ENCODE results near the gene SIRT1. TPM values are rescaled to one million over a fixed set of nuclear protein-coding genes. Genes with fewer than 3 reads are reported as not detected.

Gene SIRT1
- total and polyA plus RNA-seq, 10 of the 15 experiments (the other 5 are each of a cell fraction or from before 2014, with no cell fraction given) = 3.6 to 14.2 (median 10.2) TPM

- TF ChIP-seq RB1 (IDR thresholded peaks at IDR 0.05; ENCODE audit: borderline replicate concordance) = peak; percentile 46; the same call in 1 of the 2 replicates
- TF ChIP-seq, protein P1, sequence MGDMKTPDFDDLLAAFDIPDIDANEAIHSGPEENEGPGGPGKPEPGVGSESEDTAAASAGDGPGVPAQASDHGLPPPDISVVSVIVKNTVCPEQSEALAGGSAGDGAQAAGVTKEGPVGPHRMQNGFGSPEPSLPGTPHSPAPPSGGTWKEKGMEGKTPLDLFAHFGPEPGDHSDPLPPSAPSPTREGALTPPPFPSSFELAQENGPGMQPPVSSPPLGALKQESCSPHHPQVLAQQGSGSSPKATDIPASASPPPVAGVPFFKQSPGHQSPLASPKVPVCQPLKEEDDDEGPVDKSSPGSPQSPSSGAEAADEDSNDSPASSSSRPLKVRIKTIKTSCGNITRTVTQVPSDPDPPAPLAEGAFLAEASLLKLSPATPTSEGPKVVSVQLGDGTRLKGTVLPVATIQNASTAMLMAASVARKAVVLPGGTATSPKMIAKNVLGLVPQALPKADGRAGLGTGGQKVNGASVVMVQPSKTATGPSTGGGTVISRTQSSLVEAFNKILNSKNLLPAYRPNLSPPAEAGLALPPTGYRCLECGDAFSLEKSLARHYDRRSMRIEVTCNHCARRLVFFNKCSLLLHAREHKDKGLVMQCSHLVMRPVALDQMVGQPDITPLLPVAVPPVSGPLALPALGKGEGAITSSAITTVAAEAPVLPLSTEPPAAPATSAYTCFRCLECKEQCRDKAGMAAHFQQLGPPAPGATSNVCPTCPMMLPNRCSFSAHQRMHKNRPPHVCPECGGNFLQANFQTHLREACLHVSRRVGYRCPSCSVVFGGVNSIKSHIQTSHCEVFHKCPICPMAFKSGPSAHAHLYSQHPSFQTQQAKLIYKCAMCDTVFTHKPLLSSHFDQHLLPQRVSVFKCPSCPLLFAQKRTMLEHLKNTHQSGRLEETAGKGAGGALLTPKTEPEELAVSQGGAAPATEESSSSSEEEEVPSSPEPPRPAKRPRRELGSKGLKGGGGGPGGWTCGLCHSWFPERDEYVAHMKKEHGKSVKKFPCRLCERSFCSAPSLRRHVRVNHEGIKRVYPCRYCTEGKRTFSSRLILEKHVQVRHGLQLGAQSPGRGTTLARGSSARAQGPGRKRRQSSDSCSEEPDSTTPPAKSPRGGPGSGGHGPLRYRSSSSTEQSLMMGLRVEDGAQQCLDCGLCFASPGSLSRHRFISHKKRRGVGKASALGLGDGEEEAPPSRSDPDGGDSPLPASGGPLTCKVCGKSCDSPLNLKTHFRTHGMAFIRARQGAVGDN (IDR thresholded peaks at IDR 0.05) = 0 out of 2 replicates have a peak, but pooled peaks have one; percentile 39
- peak; percentile 72 for TF ChIP-seq MEF2B (IDR thresholded peaks at IDR 0.05; ENCODE audit: partially characterized antibody, poor library complexity, severe bottlenecking)
- TF ChIP-seq NFXL1 (IDR thresholded peaks at IDR 0.05; ENCODE audit: borderline replicate concordance) = no peak
- no peak for TF ChIP-seq ZSCAN29 (IDR thresholded peaks at IDR 0.05)
- TF ChIP-seq HDAC2 (IDR thresholded peaks at IDR 0.05) = no peak
- peak; percentile 81 for TF ChIP-seq TAF1 (IDR thresholded peaks at IDR 0.05; ENCODE audit: borderline replicate concordance, low read depth, low read length)
- no peak for TF ChIP-seq BCL11A (IDR thresholded peaks at IDR 0.05; ENCODE audit: low read depth, low read length)
- no peak for TF ChIP-seq MYB (IDR thresholded peaks at IDR 0.05; ENCODE audit: borderline replicate concordance, low read depth, low read length)
- peak; percentile 66 for TF ChIP-seq RELB (IDR thresholded peaks at IDR 0.05; ENCODE audit: low read depth)
- TF ChIP-seq ZNF384 (IDR thresholded peaks at IDR 0.05; ENCODE audit: borderline replicate concordance, low read depth, low read length) = no peak
- peak; percentile 83 for TF ChIP-seq TARDBP (IDR thresholded peaks at IDR 0.05; ENCODE audit: borderline replicate concordance)
- TF ChIP-seq, protein P2, sequence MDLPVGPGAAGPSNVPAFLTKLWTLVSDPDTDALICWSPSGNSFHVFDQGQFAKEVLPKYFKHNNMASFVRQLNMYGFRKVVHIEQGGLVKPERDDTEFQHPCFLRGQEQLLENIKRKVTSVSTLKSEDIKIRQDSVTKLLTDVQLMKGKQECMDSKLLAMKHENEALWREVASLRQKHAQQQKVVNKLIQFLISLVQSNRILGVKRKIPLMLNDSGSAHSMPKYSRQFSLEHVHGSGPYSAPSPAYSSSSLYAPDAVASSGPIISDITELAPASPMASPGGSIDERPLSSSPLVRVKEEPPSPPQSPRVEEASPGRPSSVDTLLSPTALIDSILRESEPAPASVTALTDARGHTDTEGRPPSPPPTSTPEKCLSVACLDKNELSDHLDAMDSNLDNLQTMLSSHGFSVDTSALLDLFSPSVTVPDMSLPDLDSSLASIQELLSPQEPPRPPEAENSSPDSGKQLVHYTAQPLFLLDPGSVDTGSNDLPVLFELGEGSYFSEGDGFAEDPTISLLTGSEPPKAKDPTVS (IDR thresholded peaks at IDR 0.05; ENCODE audit: low read depth, low read length) = no peak; the same call in 1 of the 2 replicates
- TF ChIP-seq STAT1 (conservative IDR thresholded peaks at IDR 0.05) = no peak
- TF ChIP-seq POLR2AphosphoS2 (IDR thresholded peaks at IDR 0.05; ENCODE audit: low read depth, low read length) = 0 out of 2 replicates have a peak, but pooled peaks have one; percentile 31
- no peak for TF ChIP-seq E2F8 (IDR thresholded peaks at IDR 0.05; ENCODE audit: low read depth, partially characterized antibody)
Observed at GRCh38 chr10:67849331-67850011, 35.0 kb upstream of the SIRT1 start (continued).
